ENCODE measurements around the gene GIMAP7.
"Not testable (repeated sequence)": the region's sequence is repeated elsewhere in the genome, so short reads cannot be mapped to it uniquely, and the experiment has no call there.

The GIMAP7 gene

DNA sequence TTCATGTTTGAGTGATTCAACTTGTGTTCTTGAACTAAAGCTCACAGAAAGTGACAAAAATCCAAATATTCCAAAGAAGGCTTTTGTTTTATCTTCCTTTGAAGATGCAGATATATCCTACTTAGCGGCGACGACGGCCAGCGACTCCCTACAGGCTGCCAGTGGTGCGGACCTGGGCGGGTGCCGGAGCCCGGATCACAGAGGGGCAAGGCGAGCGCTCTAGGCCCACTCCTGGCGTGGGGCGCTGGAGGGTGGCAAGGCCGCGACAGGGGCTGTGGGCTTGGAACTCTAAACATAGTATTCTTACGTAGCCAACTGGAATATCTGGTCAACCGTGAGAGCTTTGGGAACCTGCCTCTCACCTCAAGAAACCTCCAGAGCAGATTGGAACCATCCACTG, 914 bp upstream of the GIMAP7 start:
- no peak for DNase-seq (ENCODE audit: low read depth)

DNA sequence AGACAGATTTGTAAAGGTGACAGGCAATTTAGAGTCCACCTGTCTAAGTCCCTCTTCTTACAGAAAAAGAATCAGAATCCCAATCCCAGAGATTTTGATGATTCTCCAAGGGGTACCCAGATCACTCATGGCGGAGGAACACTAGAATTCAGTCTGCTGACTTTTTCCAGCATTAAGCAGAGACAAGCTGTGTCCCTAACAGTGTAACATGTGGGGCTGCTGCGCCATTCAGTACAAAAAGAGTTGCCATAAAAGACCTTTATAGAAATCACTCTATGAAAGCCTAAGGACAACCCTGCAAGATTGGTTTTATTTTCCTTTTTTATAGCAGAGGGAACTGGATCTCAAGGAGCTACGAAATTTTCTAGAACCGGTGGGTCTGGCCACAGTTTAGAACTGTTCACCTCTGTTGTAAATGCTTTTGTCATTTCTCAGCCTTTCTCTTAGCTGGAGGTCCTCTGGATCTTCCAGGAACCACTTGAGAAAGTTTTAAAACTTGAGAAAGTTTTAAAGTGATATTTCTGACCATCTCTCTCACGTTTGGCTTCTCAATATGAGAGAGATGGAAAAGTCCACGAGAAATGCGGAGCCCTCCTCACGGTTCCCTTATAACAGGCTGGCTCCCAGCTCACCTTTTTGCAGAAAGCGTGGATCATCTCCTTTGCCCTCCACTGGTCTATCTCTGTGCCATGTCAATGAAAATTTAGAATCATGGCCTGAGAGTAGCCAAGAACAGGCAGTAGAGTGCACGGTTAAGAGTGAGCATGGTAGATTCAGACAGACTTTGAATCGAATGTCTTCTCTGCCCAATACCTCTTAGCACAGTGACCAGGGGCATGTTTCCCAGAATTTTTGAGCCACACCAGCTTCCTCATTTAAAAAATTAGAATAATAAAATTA, 826 bp downstream of the GIMAP7 start:
- no peak for DNase-seq (ENCODE audit: low read depth)

DNA sequence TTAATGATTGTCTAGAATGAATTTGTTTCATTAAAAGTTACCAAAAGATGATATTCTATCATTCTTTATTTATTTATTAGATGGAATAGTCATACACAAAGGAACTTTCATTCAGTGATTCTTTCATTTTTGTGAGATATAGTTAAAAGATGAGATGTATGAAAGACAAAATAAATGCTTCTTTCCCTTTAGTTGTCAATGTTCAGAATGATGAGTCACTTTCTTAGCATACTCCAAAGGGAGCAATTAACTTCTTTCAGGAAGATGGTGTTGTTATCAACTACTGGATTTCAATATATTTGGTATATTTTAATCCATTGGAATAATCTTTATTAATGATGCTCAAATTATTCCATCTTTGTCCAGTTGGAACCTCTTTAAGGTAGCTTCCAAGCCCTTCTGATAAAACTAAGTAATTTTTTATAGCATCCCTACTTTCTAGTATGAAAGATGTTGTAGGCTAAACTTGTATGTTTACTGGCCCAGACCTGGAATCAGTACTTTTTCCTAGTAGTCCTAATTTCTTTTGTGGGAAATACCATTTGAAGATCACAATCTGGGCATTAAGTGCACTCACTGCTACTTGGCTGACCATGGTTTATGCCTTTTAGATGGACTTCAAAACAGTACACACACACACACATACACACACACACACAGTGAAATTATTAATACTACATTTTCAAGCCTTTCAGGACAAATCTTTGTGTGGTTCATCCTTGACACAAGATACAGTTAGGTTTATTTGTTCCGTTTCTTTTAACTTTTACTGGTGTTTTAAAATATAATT, 2.5 kb downstream of the GIMAP7 start:
- DNase-seq (ENCODE audit: low read depth), result no peak

DNA sequence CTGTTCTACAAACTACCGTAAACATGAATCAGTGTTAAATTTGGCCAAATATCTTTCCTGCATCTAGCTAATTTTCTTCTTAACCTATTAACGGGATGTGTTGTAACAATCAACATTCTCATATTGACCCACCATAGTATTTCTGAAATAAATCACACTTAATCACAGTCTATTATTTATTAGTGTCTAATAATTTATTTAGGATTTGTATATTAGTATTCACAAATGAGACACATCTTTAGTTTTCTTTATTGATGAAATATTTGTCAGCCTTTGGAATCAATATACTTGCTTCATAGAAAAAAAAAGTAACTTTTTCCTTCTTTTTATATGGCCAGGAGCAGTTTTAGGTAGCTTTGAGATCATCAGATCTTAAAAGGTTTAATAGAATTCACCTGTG, 4.6 kb downstream of the GIMAP7 start:
- no peak for DNase-seq (ENCODE audit: low read depth)

DNA sequence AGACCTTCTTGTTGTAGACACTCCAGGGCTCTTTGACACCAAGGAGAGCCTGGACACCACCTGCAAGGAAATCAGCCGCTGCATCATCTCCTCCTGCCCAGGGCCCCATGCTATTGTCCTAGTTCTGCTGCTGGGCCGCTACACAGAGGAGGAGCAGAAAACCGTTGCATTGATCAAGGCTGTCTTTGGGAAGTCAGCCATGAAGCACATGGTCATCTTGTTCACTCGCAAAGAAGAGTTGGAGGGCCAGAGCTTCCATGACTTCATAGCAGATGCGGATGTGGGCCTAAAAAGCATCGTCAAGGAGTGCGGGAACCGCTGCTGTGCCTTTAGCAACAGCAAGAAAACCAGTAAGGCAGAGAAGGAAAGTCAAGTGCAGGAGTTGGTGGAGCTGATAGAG, 5.5 kb downstream of the GIMAP7 start:
- no peak for DNase-seq (ENCODE audit: low read depth)

DNA sequence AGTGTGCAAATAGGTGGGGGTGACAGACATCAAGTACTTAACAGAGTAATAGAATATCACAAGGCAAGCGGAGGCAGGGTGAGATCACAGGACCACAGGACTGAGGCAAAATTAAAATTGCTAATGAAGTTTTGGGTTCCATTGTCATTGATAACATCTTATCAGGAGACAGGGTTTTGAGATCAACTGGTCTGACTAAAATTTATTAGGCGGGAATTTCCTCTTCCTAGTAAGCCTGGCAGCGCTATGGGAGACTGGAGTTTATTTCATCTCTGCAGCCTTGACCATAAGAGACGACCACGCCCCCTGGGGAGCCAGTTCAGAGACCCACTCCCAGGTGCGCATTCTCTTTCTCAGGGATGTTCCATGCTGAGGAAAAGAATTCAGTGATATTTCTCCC, 8.3 kb downstream of the GIMAP7 start:
- not testable (repeated sequence) for DNase-seq (ENCODE audit: low read depth)

DNA sequence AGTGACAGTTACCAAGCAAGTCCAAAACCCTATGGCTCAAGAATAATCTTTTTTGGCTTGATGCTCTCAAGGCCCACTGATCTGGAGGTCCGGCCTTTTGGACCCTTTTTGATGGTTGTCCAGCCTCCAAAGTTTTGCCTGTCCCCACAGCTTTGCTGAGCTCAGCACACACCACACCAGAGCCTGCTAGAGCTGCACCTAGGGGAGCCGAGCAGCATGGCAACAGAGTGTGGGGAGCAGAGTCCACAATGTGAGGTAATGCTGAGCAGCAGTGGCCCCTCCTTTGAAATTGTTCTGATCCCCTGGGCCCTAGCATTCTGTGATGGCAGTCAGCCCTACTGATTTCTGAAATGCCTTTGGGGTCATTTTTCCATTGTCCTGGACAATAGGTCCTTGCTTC, 9.3 kb downstream of the GIMAP7 start:
- DNase-seq (ENCODE audit: low read depth), result no peak

DNA sequence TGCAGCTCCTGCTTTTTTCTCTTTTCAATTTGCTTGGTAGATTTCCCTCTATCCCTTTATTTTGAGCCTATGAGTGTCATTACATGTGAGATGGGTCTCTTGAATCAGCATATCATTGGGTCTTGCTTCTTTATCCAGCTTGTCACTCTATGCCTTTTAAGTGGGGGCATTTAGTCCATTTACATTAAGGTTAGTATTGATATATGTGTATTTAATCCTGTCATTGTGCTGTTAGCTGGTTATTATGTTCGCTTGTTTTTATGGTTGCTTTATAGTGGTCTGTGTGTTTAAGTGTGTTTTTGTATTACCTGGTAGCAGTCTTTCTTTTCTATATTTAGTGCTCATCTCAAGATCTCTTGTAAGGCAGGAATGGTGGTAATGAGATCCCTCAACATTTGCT, 17.0 kb downstream of the GIMAP7 start:
- no peak for DNase-seq (ENCODE audit: low read depth)

DNA sequence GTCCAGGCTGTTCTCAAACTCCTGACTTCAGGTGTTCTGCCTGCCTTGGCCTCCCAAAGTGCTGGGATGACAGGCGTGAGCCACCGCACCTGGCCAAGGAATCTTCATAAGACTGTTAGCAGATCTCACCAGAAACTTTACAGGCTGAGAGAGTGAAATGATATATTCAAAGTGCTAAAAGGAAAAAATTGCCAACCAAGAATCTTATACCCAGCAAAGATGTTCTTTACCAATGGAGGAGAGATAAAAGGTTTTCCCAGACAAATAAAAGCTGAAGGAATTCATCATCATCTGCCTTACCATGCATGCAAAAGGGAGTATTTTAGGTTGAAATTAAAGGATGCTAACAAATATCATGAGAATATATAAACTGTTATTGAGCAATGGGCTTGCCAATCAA, 23.6 kb downstream of the GIMAP7 start:
- DNase-seq (ENCODE audit: low read depth), result no peak

DNA sequence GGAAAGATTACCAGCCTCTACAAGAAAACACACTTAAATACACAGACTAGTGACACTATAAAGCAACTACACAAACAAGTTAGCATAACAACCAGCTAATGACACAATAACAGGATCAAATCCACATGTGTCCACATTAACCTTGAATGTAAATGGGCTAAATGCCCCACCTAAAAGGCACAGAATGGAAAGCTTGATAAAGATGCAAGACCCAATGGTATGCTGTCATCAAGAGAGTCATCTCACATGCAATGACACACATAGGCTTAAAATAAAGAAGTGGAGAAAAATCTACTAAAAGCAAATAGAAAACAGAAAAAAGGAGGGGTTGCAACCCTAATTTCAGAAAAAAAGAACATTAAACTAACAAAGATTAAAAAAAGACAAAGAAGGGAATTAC, 38.5 kb downstream of the GIMAP7 start:
- no peak for DNase-seq (ENCODE audit: low read depth)

DNA sequence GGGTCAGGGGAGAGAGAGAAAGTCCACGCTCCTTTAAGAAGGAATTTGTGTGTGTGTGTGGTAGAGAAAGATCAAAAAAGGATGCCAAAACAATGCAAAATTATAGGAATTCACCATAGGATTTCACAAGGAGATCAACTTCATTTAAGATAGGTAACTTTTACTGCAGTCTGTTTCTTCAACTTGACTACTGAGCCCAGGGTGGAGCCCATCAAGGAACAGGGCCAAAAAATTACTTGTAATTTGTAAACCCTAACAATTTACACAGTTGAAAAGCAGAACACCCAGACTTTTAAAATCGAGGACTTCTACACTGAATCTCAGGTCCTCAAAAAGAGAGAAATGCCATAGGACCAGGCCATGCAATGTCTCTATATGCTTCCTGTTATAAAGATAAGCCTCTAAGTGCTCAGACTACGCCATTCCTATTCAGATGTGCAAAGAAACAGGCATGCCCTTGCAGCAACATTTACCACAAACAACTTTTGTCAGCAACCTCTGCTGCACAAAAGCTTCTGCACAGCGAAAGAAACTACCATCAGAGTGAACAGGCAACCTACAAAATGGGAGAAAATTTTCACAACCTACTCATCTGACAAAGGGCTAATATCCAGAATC, 42.0 kb downstream of the GIMAP7 start:
- no peak for DNase-seq (ENCODE audit: low read depth)

DNA sequence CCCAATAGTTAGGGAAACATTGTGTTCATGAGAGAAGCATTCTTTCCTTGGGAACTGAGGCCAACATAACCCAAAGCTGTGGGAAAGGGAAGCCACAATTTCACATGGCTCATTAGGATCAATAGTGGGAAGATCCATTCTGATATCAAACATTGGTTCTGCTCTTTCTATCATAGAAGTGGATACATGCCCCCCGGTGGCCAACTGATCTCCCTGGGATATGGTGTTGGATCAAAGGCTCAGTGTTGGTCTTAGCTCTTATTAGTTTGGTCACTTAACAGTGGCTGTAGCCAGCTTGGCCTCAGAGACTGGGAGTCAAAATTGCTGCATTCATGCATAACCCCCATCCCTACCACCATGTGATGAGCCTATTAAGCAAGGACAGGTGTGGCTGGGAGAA, 45.8 kb downstream of the GIMAP7 start:
- no peak for DNase-seq (ENCODE audit: low read depth)

DNA sequence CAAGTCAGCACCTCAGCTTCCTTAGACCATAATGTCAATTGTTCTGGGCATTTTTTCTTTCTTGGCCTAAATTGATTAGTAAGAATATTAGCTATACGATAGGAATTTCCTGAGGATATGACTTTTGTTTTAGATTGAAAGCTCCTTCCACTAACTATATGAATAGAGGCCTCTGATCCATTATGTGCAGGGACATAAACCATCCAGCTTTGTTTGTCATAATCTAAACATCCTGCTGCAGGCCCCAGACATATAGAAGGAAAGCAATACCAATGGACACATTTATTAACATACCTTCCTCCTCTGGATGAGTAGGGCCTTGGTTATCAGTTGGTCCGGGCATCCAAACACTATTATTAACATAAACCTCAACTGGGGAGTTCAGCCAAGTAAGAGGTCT, 48.2 kb downstream of the GIMAP7 start:
- no peak for DNase-seq (ENCODE audit: low read depth)

DNA sequence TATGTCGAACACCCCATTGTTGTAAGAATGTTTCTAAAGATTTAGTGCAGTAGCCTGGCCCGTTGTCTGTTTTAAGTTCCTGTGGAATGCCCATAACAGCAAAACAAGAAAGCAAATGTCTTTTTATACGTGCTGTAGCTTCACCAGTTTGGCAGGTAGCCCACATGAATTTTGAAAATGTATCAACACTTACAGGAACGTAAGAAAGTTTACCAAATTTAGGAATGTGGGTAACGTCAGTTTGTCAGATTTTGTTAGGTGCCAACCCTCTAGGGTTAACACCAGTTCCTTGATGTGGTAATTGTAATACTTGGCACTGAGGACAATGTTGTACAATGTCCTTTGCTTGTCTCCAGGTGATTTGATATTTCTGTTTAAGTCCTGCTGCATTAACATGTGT, 49.3 kb downstream of the GIMAP7 start:
- DNase-seq (ENCODE audit: low read depth), result no peak

DNA sequence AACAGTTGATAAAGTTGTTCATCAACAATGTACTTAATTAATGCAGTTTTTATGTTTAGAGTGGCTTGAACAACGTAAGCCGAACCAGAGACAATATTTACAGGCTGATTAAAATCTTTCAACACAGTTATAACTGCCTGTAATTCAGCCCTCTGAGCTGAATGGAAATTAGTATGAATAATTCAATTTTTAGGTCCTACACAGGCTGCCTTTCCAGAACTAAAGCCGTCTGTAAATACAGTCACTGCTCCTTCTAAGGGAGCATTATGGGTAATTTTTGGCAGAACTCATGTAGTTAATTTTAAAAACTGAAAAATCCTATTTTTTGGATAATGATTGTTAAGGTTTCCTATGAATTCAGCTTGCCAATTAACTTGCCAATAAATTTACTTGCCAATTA, 49.9 kb downstream of the GIMAP7 start:
- DNase-seq (ENCODE audit: low read depth), result no peak

DNA sequence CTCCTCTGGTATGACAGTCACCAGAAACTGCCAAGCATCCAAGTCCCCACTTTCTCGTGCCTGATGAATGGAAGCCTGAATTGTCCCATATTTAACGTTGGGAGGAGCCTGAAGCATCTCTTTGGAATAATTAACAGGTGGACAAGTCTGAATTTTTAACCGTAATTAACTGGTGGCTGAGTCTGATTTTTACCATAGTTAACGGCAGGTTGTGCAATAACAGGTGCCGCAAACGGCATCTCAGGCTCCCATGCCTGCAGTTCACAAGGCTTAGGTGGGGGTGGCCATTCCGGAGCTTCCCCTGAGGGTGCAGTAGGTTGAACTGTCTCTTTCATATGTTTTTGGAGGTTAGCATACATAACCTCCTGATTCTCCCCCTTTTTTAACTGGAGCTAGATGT, 50.6 kb downstream of the GIMAP7 start:
- DNase-seq (ENCODE audit: low read depth), result no peak

DNA sequence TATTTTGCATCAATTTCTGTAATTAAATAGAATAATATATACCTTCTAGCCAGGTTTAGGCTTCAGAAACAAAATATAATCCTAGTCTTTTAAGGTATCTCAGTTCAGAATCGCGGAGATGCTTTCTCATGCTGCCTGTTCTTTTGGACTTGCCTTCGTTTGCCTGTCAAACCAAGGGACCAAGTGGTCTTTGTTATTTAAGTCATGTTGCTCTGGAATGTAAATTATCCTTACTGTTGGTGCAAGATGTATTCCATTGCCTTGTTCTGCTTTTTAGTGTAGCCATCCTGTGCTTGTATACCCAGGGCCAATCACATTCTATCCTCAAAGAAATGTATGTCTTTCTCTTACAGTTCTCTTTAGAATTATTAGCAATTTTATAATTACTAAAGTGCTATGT, 51.5 kb downstream of the GIMAP7 start:
- DNase-seq (ENCODE audit: low read depth), result no peak

DNA sequence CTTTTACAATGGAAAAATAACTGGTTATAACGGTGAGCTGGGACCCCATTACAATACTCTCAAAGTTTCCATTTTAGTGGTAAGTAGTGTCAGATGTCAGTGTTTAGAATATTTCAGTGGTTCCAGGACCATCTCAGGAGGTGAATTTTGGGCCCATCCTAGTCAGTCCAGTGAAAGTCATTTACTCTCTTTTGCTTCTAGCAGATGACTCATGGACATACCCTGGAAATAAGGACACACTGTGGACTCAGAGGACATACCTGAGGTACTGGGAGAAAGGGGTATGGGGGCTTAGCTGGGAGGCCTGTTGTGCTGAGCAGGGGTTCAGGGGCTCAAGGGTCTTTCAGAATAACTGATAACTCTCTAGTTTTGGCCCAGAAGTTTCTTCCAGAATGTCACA, 51.9 kb downstream of the GIMAP7 start:
- DNase-seq (ENCODE audit: low read depth), result no peak

DNA sequence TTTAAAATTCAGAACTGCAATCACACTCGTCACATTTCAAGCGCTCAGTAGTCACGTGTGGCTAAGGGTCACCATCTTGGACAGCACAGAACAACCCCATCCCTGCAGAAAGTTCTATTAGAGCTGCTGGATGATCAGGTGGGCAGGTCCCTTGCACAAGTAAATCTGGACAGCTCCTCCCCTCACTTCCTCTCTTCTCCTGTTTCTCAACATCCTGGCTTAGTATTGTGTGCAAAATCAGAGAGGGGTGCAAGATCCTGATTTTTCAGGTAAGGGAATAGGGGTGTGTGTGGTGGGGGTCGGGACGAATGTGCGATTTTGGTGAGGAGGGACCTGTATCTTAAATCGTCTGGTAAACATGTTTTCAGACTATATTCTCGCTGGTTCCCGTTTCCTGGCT, 52.5 kb downstream of the GIMAP7 start, which contains the start of gene GIMAP4:
GIMAP4 (plus strand) TSS at position 222 of the 400 bp plus-strand sequence. CDS start 2,512 bp downstream, outside the sequence.
- no peak for DNase-seq (ENCODE audit: low read depth)

DNA sequence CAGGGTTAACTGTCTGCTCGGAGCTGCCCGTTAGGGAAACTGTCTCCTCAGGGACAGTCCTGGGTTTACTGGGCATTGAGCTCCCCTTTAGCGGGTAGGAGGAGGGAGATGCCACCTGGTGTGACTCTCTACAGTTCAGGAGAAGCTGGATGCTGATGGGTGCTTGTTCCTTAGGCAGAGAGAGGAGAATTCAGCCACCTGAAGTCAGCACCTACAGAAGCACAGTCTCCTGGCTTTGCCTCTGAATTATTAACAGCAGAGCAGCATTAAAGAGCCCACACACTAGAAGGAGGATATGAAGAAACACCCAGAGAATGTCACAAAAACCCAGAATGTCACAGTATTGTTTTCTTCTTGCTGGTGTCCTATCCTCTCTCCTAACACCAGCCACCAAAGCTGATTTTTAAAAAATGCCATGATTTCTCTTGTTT, 53.2 kb downstream of the GIMAP7 start:
- no peak for DNase-seq (ENCODE audit: low read depth)

DNA sequence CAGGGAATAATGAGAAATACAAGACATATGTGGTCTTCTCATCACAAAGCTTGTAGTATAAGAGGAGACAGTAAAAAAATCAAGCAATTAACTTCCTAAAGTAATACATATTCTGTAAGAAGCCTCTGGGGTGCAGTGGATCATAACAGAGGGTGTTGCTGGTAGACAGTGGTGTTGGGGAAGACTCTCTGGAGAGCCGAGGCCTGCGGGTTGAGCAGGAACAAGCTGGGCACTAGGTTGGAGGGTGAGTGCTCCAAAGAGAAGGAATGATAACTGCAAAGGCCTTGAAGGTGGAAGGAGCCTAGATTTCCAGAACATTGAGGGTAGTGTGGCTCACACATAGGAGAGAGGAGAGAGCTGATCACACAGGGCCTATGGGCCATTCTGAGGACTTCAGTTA, 54.0 kb downstream of the GIMAP7 start:
- no peak for DNase-seq (ENCODE audit: low read depth)

DNA sequence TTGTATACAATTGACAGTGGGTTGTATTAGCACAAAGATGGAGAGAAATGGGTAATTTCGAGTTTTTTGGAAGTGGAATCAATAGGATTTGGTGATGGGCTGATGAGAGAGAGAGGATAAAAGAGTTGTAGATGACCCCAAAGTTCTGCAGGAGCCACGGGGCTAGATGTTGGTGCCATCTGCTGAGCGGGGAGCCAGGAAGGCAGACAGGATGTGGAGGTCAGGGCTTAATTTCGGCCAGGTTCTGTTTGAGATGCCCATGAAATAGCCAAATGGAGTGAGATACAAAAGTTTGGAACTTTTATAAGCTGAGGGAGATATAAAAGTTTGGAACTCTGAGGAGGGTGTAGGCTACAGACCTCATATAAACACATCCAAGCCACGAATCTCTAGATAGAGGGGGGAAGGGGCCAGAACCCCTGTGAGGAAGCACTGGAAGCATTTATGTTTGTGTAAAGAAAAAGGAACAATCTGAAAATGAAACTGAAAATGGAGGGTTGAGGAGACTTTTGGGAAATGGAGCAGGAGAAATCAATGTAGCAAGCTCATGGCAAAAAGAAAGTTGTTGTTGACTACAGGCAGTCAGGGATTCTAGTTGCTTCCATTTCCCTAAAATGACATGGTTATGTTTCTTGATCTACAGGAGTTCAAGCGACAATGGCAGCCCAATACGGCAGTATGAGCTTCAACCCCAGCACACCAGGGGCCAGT, 54.7 kb downstream of the GIMAP7 start:
- DNase-seq (ENCODE audit: low read depth), result no peak

Measured in fibroblast of the conjunctiva (primary cell).